NT2/D1 (cell line): ENCODE data around the gene ELMO3.

Experiments used
- SUZ12 ChIP-seq: IDR thresholded peaks from 2 replicates; pipeline ENCODE4 v1.6.1; 2011; ENCODE audit not compliant: insufficient read length, insufficient read depth; ENCODE audit errors: extremely low read depth
- ZNF274 ChIP-seq: IDR thresholded peaks from 2 replicates; pipeline ENCODE4 v1.6.1; 2011; ENCODE audit warnings: mild to moderate bottlenecking, low read depth, low read length

- TF ChIP-seq SUZ12 (no peak), ZNF274 (no peak)
These were observed 7.4 kb downstream of the ELMO3 start for GRCh38 chr16:67206129-67206837.
